H1 (cell line): ENCODE data around the gene CHST11. TPM values are rescaled to one million over a fixed set of nuclear protein-coding genes. Genes with fewer than 3 reads are reported as not detected.

ENCODE experiments used
- ATF3 ChIP-seq: IDR thresholded peaks from 2 replicates; pipeline ENCODE4 v1.6.1; 2011; ENCODE audit warnings: low read depth, mild to moderate bottlenecking, low read length; ENCODE audit not compliant: insufficient read depth
- CBX8 ChIP-seq: fragments of 300-800, 300-1000 bp; sonication (generic); IDR thresholded peaks from 2 replicates; pipeline ENCODE4 v1.7.1; 2016; ENCODE audit warnings: low read depth, low read length, borderline replicate concordance
- CHD1 ChIP-seq: IDR thresholded peaks from 2 replicates; pipeline ENCODE4 v1.6.1; 2012; ENCODE audit warnings: low read depth, low read length, improper control_type of control experiment
- CHD7 ChIP-seq: fragments of 300-600 bp; sonication (generic); IDR thresholded peaks from 2 replicates; pipeline ENCODE4 v1.7.1; 2012; ENCODE audit warnings: low read length, moderate library complexity, mild to moderate bottlenecking, inconsistent platforms; ENCODE audit not compliant: insufficient replicate concordance
- MAX ChIP-seq: IDR thresholded peaks from 2 replicates; pipeline ENCODE4 v1.6.1; 2012; ENCODE audit warnings: inconsistent platforms
- PHF8 ChIP-seq: fragments of 200-600 bp; sonication (generic); conservative IDR thresholded peaks from 2 replicates; pipeline ENCODE4 v1.7.1; 2012; ENCODE audit warnings: low read depth, mild to moderate bottlenecking, inconsistent platforms, low read length, moderate library complexity
- RBBP5 ChIP-seq: IDR thresholded peaks from 2 replicates; pipeline ENCODE4 v1.7.1; 2012; ENCODE audit warnings: low read depth, mild to moderate bottlenecking, inconsistent platforms, low read length, moderate library complexity, borderline replicate concordance
- SIRT6 ChIP-seq: IDR thresholded peaks from one replicate; pipeline ENCODE4 v1.7.1; 2012; ENCODE audit warnings: low read length, inconsistent platforms
- TAF7 ChIP-seq: optimal IDR thresholded peaks from 2 replicates; pipeline ENCODE3; 2011; ENCODE audit warnings: low read depth, mild to moderate bottlenecking, inconsistent platforms, low read length, moderate library complexity, borderline replicate concordance
- TBP ChIP-seq: IDR thresholded peaks from 2 replicates; pipeline ENCODE4 v1.6.1; 2011; ENCODE audit warnings: low read depth, low read length, improper control_type of control experiment
- polyA plus RNA-seq, 7 experiments: library from polyadenylated mRNA; depleted of rRNA in 3 of 7; stranded (reverse) in 5 of 7; unstranded in 2 of 7; fragments of >200 nt in 5 of 7; fragments of 200-250 nt in 2 of 7; gene quantifications; 1 replicate in 5 of 7; 2 replicates in 1 of 7; 4 replicates in 1 of 7; pipeline versions ENCODE4 v1.2.1 to v1.2.3, GENCODE V29; 2011 to 2013; ENCODE audit warnings: missing spikeins in 2 of 7, mixed read lengths in 2 of 7
- total RNA-seq: library from RNA; stranded (reverse); fragmentation: NEBNext Ultra II Directional; extraction: Animal tissue kit (Norgen Biotek cat#: 25700); gene quantifications from 2 replicates; pipeline ENCODE4 v1.2.1, GENCODE V29; 2021

The CHST11 gene
- total and polyA plus RNA-seq, 2 of the 8 experiments (the other 6 are each of a cell fraction or from before 2014, with no cell fraction given), result 14.4 to 20.8 TPM

GRCh38 chr12:104547235-104547634 lies 90.5 kb downstream of the CHST11 start (continued):
- TF ChIP-seq CHD7 (no peak), RBBP5 (no peak), PHF8 (no peak), SIRT6 (no peak), CHD1 (no peak), TAF7 (no peak), CBX8 (no peak), TBP (no peak), ATF3 (no peak), MAX (no peak)
